Lung (tissue), 12 donors: ENCODE data around the gene CPT1A. TPM values are rescaled to one million over a fixed set of nuclear protein-coding genes. Genes with fewer than 3 reads are reported as not detected.

Experiments used
- ATAC-seq: fragments of 200-7000 bp; cut with Tn5 transposase; one replicate; pipeline ENCODE4 v1.9.1; 2020; ENCODE audit warnings: moderate number of reproducible peaks; ENCODE audit not compliant: insufficient read depth, low FRiP score
- DNase-seq, 3 donors: peaks; one replicate each; pipeline ENCODE4 v3.0.0-alpha.2; 2013 to 2017
- H3K27ac ChIP-seq, 2 donors: one replicate each; pipeline ENCODE4 v1.5.1; 2013; ENCODE audit warnings: mild to moderate bottlenecking in 2 of 2, moderate library complexity in 2 of 2, control low read depth in 1 of 2, inconsistent platforms in 1 of 2, low read depth in 1 of 2, low read length in 1 of 2
- H3K27me3 ChIP-seq, 3 donors: one replicate each; pipeline ENCODE4 v1.5.1; 2013; ENCODE audit warnings: low read length in 2 of 3; ENCODE audit not compliant: control insufficient read depth in 3 of 3, insufficient read depth in 3 of 3
- H3K36me3 ChIP-seq, 4 donors: one replicate each; pipeline ENCODE4 v1.5.1; 2013; ENCODE audit warnings: low read length in 4 of 4, mild to moderate bottlenecking in 1 of 4, moderate library complexity in 1 of 4; ENCODE audit not compliant: control insufficient read depth in 4 of 4, insufficient read depth in 4 of 4
- H3K4me1 ChIP-seq, 5 donors: one replicate each; pipeline ENCODE4 v1.5.1; 2013; ENCODE audit warnings: low read length in 5 of 5, mild to moderate bottlenecking in 2 of 5, moderate library complexity in 1 of 5; ENCODE audit not compliant: control insufficient read depth in 5 of 5, insufficient read depth in 5 of 5
- H3K4me3 ChIP-seq: one replicate; pipeline ENCODE4 v1.5.1; 2013; ENCODE audit warnings: mild to moderate bottlenecking, control low read depth, moderate library complexity
- H3K9ac ChIP-seq, 2 donors: one replicate each; pipeline ENCODE4 v1.5.1; 2013; ENCODE audit warnings: low read length in 2 of 2, control low read depth in 1 of 2; ENCODE audit not compliant: insufficient read depth in 1 of 2
- H3K9me3 ChIP-seq, 4 donors: one replicate each; pipeline ENCODE4 v1.5.1; 2013; ENCODE audit warnings: low read length in 3 of 4, mild to moderate bottlenecking in 1 of 4, moderate library complexity in 1 of 4; ENCODE audit not compliant: control insufficient read depth in 4 of 4, insufficient read depth in 3 of 4
- WGBS, 2 donors: extraction: QIAGEN DNeasy Blood & Tissue Kit; methylation state at CpG; one replicate each; pipeline ENCODE4 v1.1.7; 2013; 5-methylcytosine and 5-hydroxymethylcytosine counted together
- polyA plus RNA-seq, 2 donors: library from polyadenylated mRNA; stranded (reverse); fragments of 200-250 nt; gene quantifications; one replicate each; pipeline ENCODE4 v1.2.1, GENCODE V29; 2013
- total RNA-seq, 2 donors: library from RNA; depleted of rRNA in 1 of 2; stranded (reverse); fragments of >200 nt in 1 of 2; gene quantifications; one replicate each; pipeline ENCODE4 v1.2.1, GENCODE V29; 2014 to 2021
- TF ChIP-seq, protein P1 (sequence below): IDR thresholded peaks from 2 replicates; pipeline ENCODE4 v1.5.1; 2012; ENCODE audit warnings: mild to moderate bottlenecking; ENCODE audit errors: control extremely low read depth, extremely low read depth
- donor health status: control.
- donor health status: control.
- donor health status: Bipolar disorder and iron deficiency.
- donor health status: healthy.
- donor health status: DM: yes; HTN: yes; CAD: no.

The CPT1A gene
- total and polyA plus RNA-seq, 4 donors: 17.0 to 51.7 (median 18.4) TPM

GRCh38 chr11:68749229-68750123 lies 92.2 kb downstream of the CPT1A start:
- peaks cover 0 to 3% (median 0%) of the 10 kb centered on the region in 4 donors for H3K36me3 ChIP-seq
- ATAC-seq (no peak), DNase-seq (peak in 2 of 3 donors; percentile 32 to 36)
- peaks cover 0 to 7% (median 0%) of the 10 kb centered on the region in 5 donors for H3K4me1 ChIP-seq
- no peak overlapping the region for H3K4me3 ChIP-seq
- H3K27ac ChIP-seq: no peak overlapping the region
- 85 to 88% methylated on average over 20 of the region's 20 CpGs for WGBS, 2 donors
- TF ChIP-seq, protein P1, sequence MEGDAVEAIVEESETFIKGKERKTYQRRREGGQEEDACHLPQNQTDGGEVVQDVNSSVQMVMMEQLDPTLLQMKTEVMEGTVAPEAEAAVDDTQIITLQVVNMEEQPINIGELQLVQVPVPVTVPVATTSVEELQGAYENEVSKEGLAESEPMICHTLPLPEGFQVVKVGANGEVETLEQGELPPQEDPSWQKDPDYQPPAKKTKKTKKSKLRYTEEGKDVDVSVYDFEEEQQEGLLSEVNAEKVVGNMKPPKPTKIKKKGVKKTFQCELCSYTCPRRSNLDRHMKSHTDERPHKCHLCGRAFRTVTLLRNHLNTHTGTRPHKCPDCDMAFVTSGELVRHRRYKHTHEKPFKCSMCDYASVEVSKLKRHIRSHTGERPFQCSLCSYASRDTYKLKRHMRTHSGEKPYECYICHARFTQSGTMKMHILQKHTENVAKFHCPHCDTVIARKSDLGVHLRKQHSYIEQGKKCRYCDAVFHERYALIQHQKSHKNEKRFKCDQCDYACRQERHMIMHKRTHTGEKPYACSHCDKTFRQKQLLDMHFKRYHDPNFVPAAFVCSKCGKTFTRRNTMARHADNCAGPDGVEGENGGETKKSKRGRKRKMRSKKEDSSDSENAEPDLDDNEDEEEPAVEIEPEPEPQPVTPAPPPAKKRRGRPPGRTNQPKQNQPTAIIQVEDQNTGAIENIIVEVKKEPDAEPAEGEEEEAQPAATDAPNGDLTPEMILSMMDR: no peak
- no peaks in the 10 kb centered on the region for H3K9me3 ChIP-seq
- H3K27me3 ChIP-seq: no peaks in the 10 kb centered on the region
- H3K9ac ChIP-seq: no peak overlapping the region

- no peak overlapping the region for H3K9ac ChIP-seq
- no peaks in the 10 kb centered on the region for H3K27me3 ChIP-seq
- ATAC-seq: no peak
- TF ChIP-seq, protein P1: no peak
- no peak for DNase-seq
- 69 to 85% methylated on average over 2 of the region's 2 CpGs for WGBS, 2 donors
- no peaks in the 10 kb centered on the region for H3K9me3 ChIP-seq
- peaks cover 0 to 7% (median 0%) of the 10 kb centered on the region in 5 donors for H3K4me1 ChIP-seq
- no peaks in the 10 kb centered on the region for H3K36me3 ChIP-seq
- H3K4me3 ChIP-seq: no peak overlapping the region
- H3K27ac ChIP-seq: no peak overlapping the region
These were observed 93.7 kb downstream of the CPT1A start for GRCh38 chr11:68748061-68748460.

DNA sequence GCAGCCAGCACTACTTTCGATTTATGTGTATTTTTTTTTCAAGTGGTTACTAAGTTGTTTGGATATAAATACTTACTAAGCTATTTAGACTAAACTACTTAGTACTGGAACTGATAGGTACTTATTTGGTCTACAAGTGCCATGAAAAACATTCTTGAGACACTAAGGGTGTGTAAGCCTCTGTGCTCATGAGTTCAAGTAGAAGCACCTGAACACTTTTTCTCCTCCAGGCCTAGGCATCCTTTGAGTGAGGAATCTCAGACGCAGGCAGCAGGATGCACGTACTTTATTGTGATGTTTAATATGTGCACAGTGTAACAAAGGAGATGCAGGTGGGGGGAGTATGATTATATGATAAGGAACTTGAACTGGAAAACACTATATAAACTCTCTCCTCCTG lies 98.2 kb downstream of the CPT1A start:
- WGBS, 2 donors: 74 to 76% methylated on average over 3 of the region's 3 CpGs

More for the DNA sequence above, 98.2 kb downstream of the CPT1A start:
- DNase-seq (no peak), ATAC-seq (peak; percentile 62)
- TF ChIP-seq, protein P1: no peak
- no peak overlapping the region for H3K4me3 ChIP-seq
- H3K9ac ChIP-seq: no peak overlapping the region
- H3K9me3 ChIP-seq: no peaks in the 10 kb centered on the region
- H3K27me3 ChIP-seq: no peaks in the 10 kb centered on the region
- no peaks in the 10 kb centered on the region for H3K36me3 ChIP-seq
- no peak overlapping the region for H3K27ac ChIP-seq
- H3K4me1 ChIP-seq: no peaks in the 10 kb centered on the region
